GM12878 (cell line): ENCODE measurements around the gene OXCT1. TPM values are rescaled to one million over a fixed set of nuclear protein-coding genes. Genes with fewer than 3 reads are reported as not detected.

Experiments
- BHLHE40 ChIP-seq, 2 experiments: fragments of 450-650 bp in 1 of 2; IDR thresholded peaks; 2 replicates each; pipeline ENCODE4 v1.6.1; 2011 to 2017; ENCODE audit warnings: low read depth in 2 of 2, borderline replicate concordance in 1 of 2, improper control_type of control experiment in 1 of 2, low read length in 1 of 2, mild to moderate bottlenecking in 1 of 2
- E2F4 ChIP-seq: IDR thresholded peaks from 2 replicates; pipeline ENCODE4 v1.6.1; 2012; ENCODE audit warnings: low read depth, low read length, improper control_type of control experiment
- MXI1 ChIP-seq: fragments of 150-350 bp; IDR thresholded peaks from 2 replicates; pipeline ENCODE4 v1.6.1; 2011; ENCODE audit warnings: low read depth, mild to moderate bottlenecking, inconsistent platforms, low read length, improper control_type of control experiment
- NFXL1 ChIP-seq: fragments of 450-650 bp; IDR thresholded peaks from 2 replicates; pipeline ENCODE4 v1.6.1; 2017; ENCODE audit warnings: antibody characterized with exemption, mild to moderate bottlenecking, borderline replicate concordance
- NRF1 ChIP-seq: conservative IDR thresholded peaks from 2 replicates; pipeline ENCODE4 v1.6.1; 2011; ENCODE audit warnings: mild to moderate bottlenecking, low read depth, low read length, improper control_type of control experiment
- PBX3 ChIP-seq: IDR thresholded peaks from 2 replicates; pipeline ENCODE4 v1.6.1; 2011; ENCODE audit warnings: mild to moderate bottlenecking, low read depth, low read length, moderate library complexity; ENCODE audit not compliant: insufficient replicate concordance
- PRDM15 ChIP-seq: fragments of 450-650 bp; formaldehyde crosslinking; IDR thresholded peaks from 2 replicates; pipeline ENCODE4 v1.4.0; 2020; ENCODE audit warnings: mild to moderate bottlenecking, moderate library complexity
- SREBF1 ChIP-seq: IDR thresholded peaks from 2 replicates; pipeline ENCODE4 v1.6.1; 2012; ENCODE audit warnings: mild to moderate bottlenecking, low read length
- SRF ChIP-seq, 2 experiments: IDR thresholded peaks; 2 replicates each; pipeline ENCODE4 v1.6.1; 2011; ENCODE audit warnings: low read depth in 2 of 2, low read length in 2 of 2, mild to moderate bottlenecking in 1 of 2, moderate library complexity in 1 of 2
- ZBTB11 ChIP-seq: fragments of 450-650 bp; formaldehyde crosslinking; IDR thresholded peaks from 2 replicates; pipeline ENCODE4 v1.5.0; 2022; ENCODE audit warnings: mild to moderate bottlenecking, missing genetic modification characterization
- ZBTB33 ChIP-seq: fragments of 450-650 bp; IDR thresholded peaks from 2 replicates; pipeline ENCODE4 v1.6.1; 2017; ENCODE audit warnings: mild to moderate bottlenecking
- polyA plus RNA-seq, 11 experiments: library from polyadenylated mRNA; depleted of rRNA in 4 of 11; unstranded in 6 of 11; stranded (reverse) in 5 of 11; fragments of >200 nt; fragmentation: Nextera tagmentation in 4 of 11; fragmentation: Illumina TruSeq in 1 of 11; extraction: Ambion mirVana in 4 of 11; extraction: Trizol in 1 of 11; gene quantifications; 1 replicate in 1 of 11; 2 replicates in 10 of 11; pipeline versions ENCODE4 v1.2.1 to v1.2.3, GENCODE V29; 2011 to 2016; ENCODE audit warnings: inconsistent platforms in 2 of 11, missing spikeins in 2 of 11, low read depth in 1 of 11
- total RNA-seq, 4 experiments: library from RNA; depleted of rRNA in 3 of 4; stranded (reverse); fragments of >200 nt in 3 of 4; fragmentation: Illumina TruSeq in 1 of 4; extraction: Trizol in 1 of 4; gene quantifications; 2 replicates each; pipeline versions ENCODE4 v1.2.1 to v1.2.3, GENCODE V29; 2013 to 2021

The OXCT1 gene
- total and polyA plus RNA-seq, 10 of the 15 experiments (the other 5 are each of a cell fraction or from before 2014, with no cell fraction given) = 46.9 to 103 (median 70.5) TPM

GRCh38 chr5:41882765-41883164 is 12.5 kb upstream of the OXCT1 start (continued):
- TF ChIP-seq ZBTB11 (CRISPR knock-in tag) (no peak), MXI1 (no peak), SRF (IDR thresholded peaks at IDR 0.05; ENCODE audit: low read depth in 2 of 2, low read length in 2 of 2) (no peak), PBX3 (no peak), BHLHE40 (IDR thresholded peaks at IDR 0.05; ENCODE audit: borderline replicate concordance in 1 of 2, low read depth in 2 of 2, low read length in 1 of 2) (no peak), NFXL1 (no peak), SREBF1 (no peak), PRDM15 (CRISPR knock-in tag) (no peak), ZBTB33 (no peak), E2F4 (no peak), NRF1 (no peak)
